NCI-H460 (cell line): ENCODE data around the gene GTPBP1. TPM values are rescaled to one million over a fixed set of nuclear protein-coding genes. Genes with fewer than 3 reads are reported as not detected.
A peak's percentile ranks its signal among the peaks of the same experiment; 100 is the strongest.

Experiments used
- DNase-seq: peaks from one replicate; pipeline ENCODE4 v3.0.0-alpha.2; 2016; ENCODE audit warnings: low read depth; ENCODE audit errors: extremely low read depth
- total RNA-seq: library from RNA; depleted of rRNA; stranded (reverse); fragments of >200 nt; shearing (Covaris generic); gene quantifications from 2 replicates; pipeline ENCODE4 v1.2.3, GENCODE V29; 2014

The GTPBP1 gene
- total RNA-seq, 1 experiment from 2014 or later: 9.8 TPM

GRCh38 chr22:38700789-38701628 is 4.7 kb upstream of the GTPBP1 start, which contains the start of gene JOSD1:
TSS of gene JOSD1 (minus strand) at chr22:38700943. CDS start at chr22:38699987, 956 bp downstream.
- peak; percentile 76 for DNase-seq

GRCh38 chr22:38704654-38705234 is 1.0 kb upstream of the GTPBP1 start:
- no peak for DNase-seq

- no peak for DNase-seq
Observed at GRCh38 chr22:38706101-38706900, 557 bp downstream of the GTPBP1 start.

- no peak for DNase-seq
Observed at GRCh38 chr22:38706901-38707195, 1.1 kb downstream of the GTPBP1 start.

- no peak for DNase-seq
Observed at GRCh38 chr22:38707346-38707745, 1.6 kb downstream of the GTPBP1 start.

- DNase-seq: no peak
Observed at GRCh38 chr22:38707984-38708383, 2.2 kb downstream of the GTPBP1 start.

- DNase-seq: no peak
Observed at GRCh38 chr22:38709306-38709705, 3.6 kb downstream of the GTPBP1 start.

GRCh38 chr22:38710351-38710750 is 4.6 kb downstream of the GTPBP1 start:
- no peak for DNase-seq

- no peak for DNase-seq
Observed at GRCh38 chr22:38710866-38711265, 5.1 kb downstream of the GTPBP1 start.

- DNase-seq: no peak
Observed at GRCh38 chr22:38712486-38713207, 6.9 kb downstream of the GTPBP1 start.

GRCh38 chr22:38713921-38714320 is 8.2 kb downstream of the GTPBP1 start:
- no peak for DNase-seq

- DNase-seq: no peak
Observed at GRCh38 chr22:38715176-38715764, 9.5 kb downstream of the GTPBP1 start.

GRCh38 chr22:38715852-38716251 is 10.1 kb downstream of the GTPBP1 start:
- no peak for DNase-seq

GRCh38 chr22:38716271-38716670 is 10.5 kb downstream of the GTPBP1 start:
- DNase-seq: no peak

- no peak for DNase-seq
Observed at GRCh38 chr22:38716826-38717225, 11.1 kb downstream of the GTPBP1 start.

GRCh38 chr22:38717244-38717643 is 11.5 kb downstream of the GTPBP1 start:
- no peak for DNase-seq

GRCh38 chr22:38718414-38718813 is 12.7 kb downstream of the GTPBP1 start:
- peak; percentile 41 for DNase-seq

- no peak for DNase-seq
Observed at GRCh38 chr22:38719196-38719595, 13.5 kb downstream of the GTPBP1 start.

- no peak for DNase-seq
Observed at GRCh38 chr22:38720350-38720749, 14.6 kb downstream of the GTPBP1 start.

GRCh38 chr22:38721551-38721950 is 15.8 kb downstream of the GTPBP1 start:
- no peak for DNase-seq
